ENCODE measurements around the gene RASL12.
"Not testable (repeated sequence)": the region's sequence is repeated elsewhere in the genome, so short reads cannot be mapped to it uniquely, and the experiment has no call there.

The RASL12 gene

GRCh38 chr15:65076486-65077290 lies 8.9 kb upstream of the RASL12 start, which contains the start of gene KBTBD13:
TSS of gene KBTBD13 (plus strand) at chr15:65076746. CDS start at chr15:65076816, 70 bp downstream.
- no peak within 1 kb of the TSS for H3K27ac ChIP-seq
- TF ChIP-seq, protein P1, sequence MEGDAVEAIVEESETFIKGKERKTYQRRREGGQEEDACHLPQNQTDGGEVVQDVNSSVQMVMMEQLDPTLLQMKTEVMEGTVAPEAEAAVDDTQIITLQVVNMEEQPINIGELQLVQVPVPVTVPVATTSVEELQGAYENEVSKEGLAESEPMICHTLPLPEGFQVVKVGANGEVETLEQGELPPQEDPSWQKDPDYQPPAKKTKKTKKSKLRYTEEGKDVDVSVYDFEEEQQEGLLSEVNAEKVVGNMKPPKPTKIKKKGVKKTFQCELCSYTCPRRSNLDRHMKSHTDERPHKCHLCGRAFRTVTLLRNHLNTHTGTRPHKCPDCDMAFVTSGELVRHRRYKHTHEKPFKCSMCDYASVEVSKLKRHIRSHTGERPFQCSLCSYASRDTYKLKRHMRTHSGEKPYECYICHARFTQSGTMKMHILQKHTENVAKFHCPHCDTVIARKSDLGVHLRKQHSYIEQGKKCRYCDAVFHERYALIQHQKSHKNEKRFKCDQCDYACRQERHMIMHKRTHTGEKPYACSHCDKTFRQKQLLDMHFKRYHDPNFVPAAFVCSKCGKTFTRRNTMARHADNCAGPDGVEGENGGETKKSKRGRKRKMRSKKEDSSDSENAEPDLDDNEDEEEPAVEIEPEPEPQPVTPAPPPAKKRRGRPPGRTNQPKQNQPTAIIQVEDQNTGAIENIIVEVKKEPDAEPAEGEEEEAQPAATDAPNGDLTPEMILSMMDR (conservative IDR thresholded peaks at IDR 0.05), result no peak

DNA sequence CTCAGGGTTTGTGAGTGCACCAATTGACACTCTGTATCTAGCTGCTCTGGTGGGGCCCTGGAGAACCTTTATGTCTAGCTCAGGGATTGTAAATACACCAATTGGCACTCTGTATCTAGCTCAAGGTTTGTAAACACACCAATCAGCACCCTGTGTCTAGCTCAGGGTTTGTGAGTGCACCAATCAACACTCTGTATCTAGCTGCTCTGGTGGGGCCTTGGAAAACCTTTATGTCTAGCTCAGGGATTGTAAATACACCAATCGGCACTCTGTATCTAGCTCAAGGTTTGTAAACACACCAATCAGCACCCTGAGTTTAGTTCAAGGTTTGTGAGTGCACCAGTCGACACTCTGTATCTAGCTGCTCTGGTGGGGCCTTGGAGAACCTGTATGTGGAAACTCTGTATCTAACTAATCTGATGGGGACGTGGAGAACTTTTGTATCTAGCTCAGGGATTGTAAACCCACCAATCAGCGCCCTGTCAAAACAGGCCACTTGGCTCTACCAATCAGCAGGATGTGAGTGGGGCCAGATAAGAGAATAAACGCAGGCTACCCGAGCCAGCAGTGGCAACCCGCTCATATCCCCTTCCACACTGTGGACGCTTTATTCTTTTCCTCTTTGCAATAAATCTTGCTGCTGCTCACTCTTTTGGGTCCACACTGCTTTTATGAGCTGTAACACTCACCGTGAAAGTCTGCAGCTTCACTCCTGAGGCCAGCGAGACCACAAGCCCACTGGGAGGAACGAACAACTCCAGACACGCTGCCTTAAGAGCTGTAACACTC lies 8.0 kb upstream of the RASL12 start:
- not testable (repeated sequence) for H3K27ac ChIP-seq

DNA sequence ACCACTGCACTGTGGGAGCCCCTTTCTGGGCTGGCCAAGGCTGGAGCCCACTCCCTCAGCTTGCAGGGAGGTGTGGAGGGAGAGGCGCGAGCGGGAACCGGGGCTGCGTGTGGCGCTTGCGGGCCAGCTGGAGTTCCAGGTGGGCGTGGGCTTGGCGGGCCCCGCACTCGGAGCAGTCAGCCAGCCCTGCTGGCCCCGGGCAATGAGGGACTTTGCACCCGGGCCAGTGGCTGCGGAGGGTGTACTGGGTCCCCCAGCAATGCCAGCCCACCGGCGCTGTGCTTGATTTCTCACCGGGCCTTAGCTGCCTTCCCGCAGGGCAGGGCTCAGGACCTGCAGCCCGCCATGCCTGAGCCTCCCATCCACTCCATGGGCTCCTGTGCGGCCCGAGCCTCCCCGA lies 7.2 kb upstream of the RASL12 start:
- not testable (repeated sequence) for H3K27ac ChIP-seq

DNA sequence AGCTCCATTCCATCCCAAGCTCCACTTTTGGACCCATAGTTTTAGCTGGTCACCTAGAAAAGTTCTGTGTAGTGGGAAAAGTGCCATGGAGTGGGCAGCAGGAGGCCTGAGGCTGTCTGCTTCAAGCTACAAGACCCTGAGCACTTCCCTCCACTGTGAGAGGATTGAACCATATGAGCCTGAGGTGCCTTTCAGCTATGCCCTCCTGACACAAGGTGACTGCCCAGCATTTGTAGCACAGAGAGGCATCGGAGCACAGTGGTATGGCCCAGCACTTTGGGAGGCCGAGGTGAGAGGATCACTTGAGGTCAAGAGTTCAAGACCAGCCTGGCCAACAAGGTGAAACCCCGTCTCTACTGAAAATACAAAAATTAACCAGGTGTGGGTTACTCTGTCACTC lies 4.8 kb upstream of the RASL12 start:
- H3K27ac ChIP-seq, result no peak overlapping the region
- TF ChIP-seq, protein P1 (conservative IDR thresholded peaks at IDR 0.05), result no peak

GRCh38 chr15:65072027-65072426 lies 4.2 kb upstream of the RASL12 start:
- no peak overlapping the region for H3K27ac ChIP-seq
- TF ChIP-seq, protein P1 (conservative IDR thresholded peaks at IDR 0.05), result no peak

GRCh38 chr15:65071381-65071811 lies 3.6 kb upstream of the RASL12 start:
- no peak overlapping the region for H3K27ac ChIP-seq

DNA sequence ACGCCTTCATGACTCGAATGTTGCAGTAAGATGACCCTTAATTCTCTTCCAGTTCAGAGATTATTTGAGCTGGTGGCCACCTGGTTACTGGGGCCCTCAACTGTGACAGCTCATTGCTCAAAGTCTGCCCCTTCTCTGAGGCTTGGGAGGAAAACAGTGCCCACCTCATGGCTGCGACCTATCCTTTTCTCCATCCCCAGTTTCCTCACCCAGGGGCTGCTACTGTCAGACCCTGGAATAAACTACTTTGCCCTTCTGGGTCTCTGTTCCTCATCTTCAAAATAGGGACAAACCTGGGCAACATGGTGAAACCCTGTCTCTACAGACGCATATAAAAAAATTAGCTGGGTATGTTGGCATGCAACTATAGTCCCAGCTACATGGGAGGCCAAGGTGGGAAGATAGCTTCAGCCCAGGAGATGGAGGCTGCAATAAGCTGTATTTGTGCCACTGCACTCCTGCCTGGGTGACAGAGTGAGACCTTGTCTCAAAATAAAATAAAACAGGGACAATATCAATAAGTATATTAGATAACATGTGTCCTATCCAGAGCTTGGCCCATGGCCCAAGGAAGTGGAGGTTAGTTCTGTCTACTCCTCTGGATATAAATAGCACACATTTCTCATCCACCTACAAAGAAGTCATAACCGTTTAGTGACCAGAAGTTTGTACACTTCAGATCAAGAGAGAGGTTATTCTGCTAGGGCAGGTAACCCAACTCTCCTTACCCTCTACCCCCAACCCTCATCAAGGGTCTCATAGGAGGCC lies 2.2 kb upstream of the RASL12 start:
- no peak overlapping the region for H3K27ac ChIP-seq
- TF ChIP-seq, protein P1 (conservative IDR thresholded peaks at IDR 0.05), result no peak

More at GRCh38 chr15:65071381-65071811, 3.6 kb upstream of the RASL12 start:
- TF ChIP-seq, protein P1 (conservative IDR thresholded peaks at IDR 0.05), result no peak

- TF ChIP-seq, protein P1 (conservative IDR thresholded peaks at IDR 0.05), result no peak
- H3K27ac ChIP-seq, result no peak overlapping the region
Measured at GRCh38 chr15:65069179-65069578, 1.4 kb upstream of the RASL12 start.

Measured in VCaP (cell line).